Spinal cord (tissue), 10 donors: ENCODE results near the gene USP35. TPM values are rescaled to one million over a fixed set of nuclear protein-coding genes. Genes with fewer than 3 reads are reported as not detected.

Source experiments
- DNase-seq, 6 donors: peaks; one replicate each; pipeline versions ENCODE4 v3.0.0 to v3.0.0-alpha.2; 2013 to 2015; ENCODE audit warnings: low spot score in 6 of 6, low read depth in 4 of 6
- H3K27ac ChIP-seq: one replicate; pipeline ENCODE4 v1.5.1; 2013; ENCODE audit warnings: low read depth, low read length, control low read depth
- H3K27me3 ChIP-seq: one replicate; pipeline ENCODE4 v1.6.1; 2013; ENCODE audit warnings: low read length; ENCODE audit not compliant: control insufficient read depth, insufficient read depth
- H3K36me3 ChIP-seq: one replicate; pipeline ENCODE4 v1.6.1; 2013; ENCODE audit warnings: low read length; ENCODE audit not compliant: control insufficient read depth, insufficient read depth
- H3K4me1 ChIP-seq: one replicate; pipeline ENCODE4 v1.6.1; 2013; ENCODE audit warnings: low read length; ENCODE audit not compliant: control insufficient read depth, insufficient read depth
- H3K4me3 ChIP-seq: one replicate; pipeline ENCODE4 v1.5.1; 2013; ENCODE audit warnings: low read depth, low read length, control low read depth
- H3K9me3 ChIP-seq: one replicate; pipeline ENCODE4 v1.6.1; 2013; ENCODE audit warnings: low read length; ENCODE audit not compliant: control insufficient read depth, insufficient read depth
- WGBS: methylation state at CpG from one replicate; pipeline ENCODE4 v1.1.5; 2013; ENCODE audit warnings: missing lambda C conversion rate; ENCODE audit not compliant: insufficient coverage; 5-methylcytosine and 5-hydroxymethylcytosine counted together
- polyA plus RNA-seq, 2 donors: library from polyadenylated mRNA; unstranded; fragments of 120-200 nt; gene quantifications; one replicate each; pipeline ENCODE4 v1.2.1, GENCODE V29; 2013; ENCODE audit not compliant: insufficient read length in 2 of 2
- total RNA-seq, 2 donors: library from RNA; depleted of rRNA in 1 of 2; stranded (reverse); fragments of 120-200 nt in 1 of 2; fragments of >200 nt in 1 of 2; gene quantifications; one replicate each; pipeline versions ENCODE4 v1.2.3 to v1.2.4, GENCODE V29; 2013 to 2014
- donor health status: healthy.

USP35 gene
- total and polyA plus RNA-seq, 4 donors = 7.4 to 14.6 (median 11.2) TPM

DNA sequence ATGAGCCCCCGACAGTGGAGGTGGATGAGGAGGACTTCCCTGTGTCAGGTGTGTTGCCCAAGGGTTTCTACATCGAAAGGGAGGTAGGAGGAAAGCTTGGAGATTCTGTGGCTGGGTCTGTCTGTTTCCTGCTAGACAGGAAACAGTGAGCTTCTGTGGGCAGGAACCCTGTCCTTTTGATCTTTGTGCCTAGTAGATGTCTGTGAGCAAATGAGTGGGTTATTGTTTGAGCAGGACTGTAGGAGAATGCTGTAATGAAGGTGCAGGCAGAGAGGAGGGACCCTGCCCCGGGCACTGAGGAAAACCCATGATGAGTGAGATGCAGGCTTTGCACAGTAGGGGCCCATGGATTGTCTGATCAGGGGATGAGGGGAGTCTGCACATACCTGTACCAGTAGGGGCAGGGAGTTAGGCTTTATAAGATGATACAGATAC lies 14.0 kb downstream of the USP35 start:
- H3K9me3 ChIP-seq = no peaks in the 10 kb centered on the region
- H3K27ac ChIP-seq = no peak overlapping the region
- H3K4me1 ChIP-seq = no peaks in the 10 kb centered on the region
- DNase-seq = no peak
- H3K4me3 ChIP-seq = no peak overlapping the region
- no peaks in the 10 kb centered on the region for H3K27me3 ChIP-seq
- H3K36me3 ChIP-seq = peaks cover 52% of the 10 kb centered on the region
- WGBS = 90% methylated on average over 3 of the region's 3 CpGs

DNA sequence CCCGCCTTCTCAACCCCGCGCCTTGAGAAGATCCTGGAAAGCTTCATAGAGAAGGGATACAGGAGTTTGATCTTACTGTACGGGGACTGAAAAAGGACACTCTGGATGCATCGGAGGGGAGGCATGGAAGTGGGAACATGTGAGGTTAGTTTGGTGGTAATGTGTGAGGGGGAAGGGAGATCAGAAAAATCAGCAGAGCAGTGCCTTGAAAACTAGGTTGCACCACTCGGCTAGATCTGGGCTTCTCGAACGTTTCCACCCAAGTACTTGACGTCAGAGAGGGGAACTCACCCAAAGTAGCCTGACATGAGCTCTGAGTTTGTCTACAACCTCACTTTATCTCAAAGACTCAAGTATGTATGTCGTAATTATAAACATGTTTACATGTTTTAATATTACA lies 14.5 kb downstream of the USP35 start:
- Histone ChIP-seq H3K36me3 (peaks cover 51% of the 10 kb centered on the region), H3K9me3 (no peaks in the 10 kb centered on the region), H3K4me1 (no peaks in the 10 kb centered on the region), H3K4me3 (no peak overlapping the region), H3K27me3 (no peaks in the 10 kb centered on the region), H3K27ac (no peak overlapping the region)
- WGBS = 96% methylated on average over 9 of the region's 10 CpGs
- DNase-seq = no peak

DNA sequence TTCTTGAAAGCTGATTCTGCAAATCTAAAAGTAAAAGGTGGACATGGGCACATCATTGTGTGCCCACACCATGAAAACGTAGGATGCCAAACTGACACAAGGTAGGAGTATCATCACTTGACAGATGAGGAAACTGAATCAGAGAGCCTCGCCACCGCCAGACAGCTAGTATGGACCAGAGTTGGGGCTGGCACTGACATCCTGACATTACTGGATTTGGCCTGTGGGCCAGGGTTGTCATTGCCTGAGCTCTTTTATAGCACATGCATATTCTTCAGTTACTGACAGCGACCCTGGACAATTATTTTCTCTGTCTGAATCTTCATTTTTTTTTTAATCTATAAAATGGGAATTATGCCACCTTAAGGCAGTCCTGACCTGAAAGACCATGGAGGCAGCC lies 16.5 kb downstream of the USP35 start:
- Histone ChIP-seq H3K27ac (no peak overlapping the region), H3K4me1 (no peaks in the 10 kb centered on the region), H3K27me3 (no peaks in the 10 kb centered on the region), H3K36me3 (peaks cover 54% of the 10 kb centered on the region), H3K9me3 (no peaks in the 10 kb centered on the region), H3K4me3 (no peak overlapping the region)
- DNase-seq = no peak
- WGBS = 94% methylated on average over 3 of the region's 4 CpGs

DNA sequence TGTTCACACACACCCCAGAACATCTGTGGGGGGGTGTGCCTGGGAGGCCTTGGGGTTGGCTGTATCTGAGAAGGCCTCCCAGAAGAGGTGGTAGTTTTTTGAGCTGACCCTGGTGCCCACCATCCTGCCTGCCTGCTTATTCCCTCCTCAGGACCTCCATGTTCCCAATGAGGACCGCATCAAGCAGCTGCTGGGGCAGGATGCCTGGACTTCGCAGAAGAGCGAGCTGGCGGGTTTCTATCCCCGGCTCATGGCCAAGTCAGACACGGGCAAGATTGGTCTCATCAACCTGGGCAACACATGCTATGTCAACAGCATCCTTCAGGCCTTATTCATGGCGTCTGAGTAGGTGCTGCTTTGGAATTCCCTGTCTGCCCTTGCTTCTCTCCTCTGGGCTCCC lies 17.0 kb downstream of the USP35 start:
- H3K27me3 ChIP-seq = no peaks in the 10 kb centered on the region
- no peak for DNase-seq
- H3K4me3 ChIP-seq = no peak overlapping the region
- H3K27ac ChIP-seq = no peak overlapping the region
- no peaks in the 10 kb centered on the region for H3K4me1 ChIP-seq
- 91% methylated on average over 4 of the region's 7 CpGs for WGBS
- no peaks in the 10 kb centered on the region for H3K9me3 ChIP-seq
- peaks cover 54% of the 10 kb centered on the region for H3K36me3 ChIP-seq

DNA sequence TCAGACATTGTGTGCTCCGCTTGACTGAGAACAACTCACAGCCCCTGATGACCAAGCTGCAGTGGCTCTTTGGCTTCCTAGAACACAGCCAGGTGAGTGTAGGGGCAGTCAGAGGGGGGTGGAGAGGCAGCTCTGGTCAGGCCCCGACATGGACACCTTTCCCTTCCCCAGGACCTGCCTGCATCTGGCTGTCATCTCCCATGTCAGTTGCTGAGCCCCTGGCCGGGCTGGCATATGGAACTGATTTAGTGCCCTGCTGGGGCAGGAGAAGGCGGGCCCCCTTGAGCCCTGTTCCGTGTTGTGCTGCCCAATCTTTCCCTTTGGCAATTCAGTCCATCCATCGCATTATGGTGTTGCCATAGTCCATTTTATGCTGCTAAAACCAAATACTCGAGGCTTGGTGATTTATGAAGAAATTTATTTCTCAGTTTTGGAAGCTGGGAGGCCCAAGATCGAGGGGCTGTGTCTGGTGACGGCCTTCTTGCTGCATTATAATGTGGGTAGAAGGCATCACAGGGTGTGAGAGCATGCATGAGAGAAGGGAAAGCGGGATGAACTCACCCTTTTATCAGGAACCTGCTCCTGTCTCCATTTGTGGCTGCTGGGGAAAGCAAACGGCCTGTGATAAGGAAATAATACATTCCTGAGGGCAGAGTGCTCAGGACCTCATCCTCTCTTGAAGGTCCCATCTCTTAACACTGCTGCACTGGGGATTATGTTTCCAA lies 19.0 kb downstream of the USP35 start:
- Histone ChIP-seq H3K4me3 (no peak overlapping the region), H3K36me3 (peaks cover 53% of the 10 kb centered on the region), H3K27ac (no peak overlapping the region), H3K27me3 (no peaks in the 10 kb centered on the region), H3K9me3 (no peaks in the 10 kb centered on the region), H3K4me1 (peaks cover 1% of the 10 kb centered on the region)
- no peak for DNase-seq
- WGBS = 73% methylated on average over 9 of the region's 11 CpGs

DNA sequence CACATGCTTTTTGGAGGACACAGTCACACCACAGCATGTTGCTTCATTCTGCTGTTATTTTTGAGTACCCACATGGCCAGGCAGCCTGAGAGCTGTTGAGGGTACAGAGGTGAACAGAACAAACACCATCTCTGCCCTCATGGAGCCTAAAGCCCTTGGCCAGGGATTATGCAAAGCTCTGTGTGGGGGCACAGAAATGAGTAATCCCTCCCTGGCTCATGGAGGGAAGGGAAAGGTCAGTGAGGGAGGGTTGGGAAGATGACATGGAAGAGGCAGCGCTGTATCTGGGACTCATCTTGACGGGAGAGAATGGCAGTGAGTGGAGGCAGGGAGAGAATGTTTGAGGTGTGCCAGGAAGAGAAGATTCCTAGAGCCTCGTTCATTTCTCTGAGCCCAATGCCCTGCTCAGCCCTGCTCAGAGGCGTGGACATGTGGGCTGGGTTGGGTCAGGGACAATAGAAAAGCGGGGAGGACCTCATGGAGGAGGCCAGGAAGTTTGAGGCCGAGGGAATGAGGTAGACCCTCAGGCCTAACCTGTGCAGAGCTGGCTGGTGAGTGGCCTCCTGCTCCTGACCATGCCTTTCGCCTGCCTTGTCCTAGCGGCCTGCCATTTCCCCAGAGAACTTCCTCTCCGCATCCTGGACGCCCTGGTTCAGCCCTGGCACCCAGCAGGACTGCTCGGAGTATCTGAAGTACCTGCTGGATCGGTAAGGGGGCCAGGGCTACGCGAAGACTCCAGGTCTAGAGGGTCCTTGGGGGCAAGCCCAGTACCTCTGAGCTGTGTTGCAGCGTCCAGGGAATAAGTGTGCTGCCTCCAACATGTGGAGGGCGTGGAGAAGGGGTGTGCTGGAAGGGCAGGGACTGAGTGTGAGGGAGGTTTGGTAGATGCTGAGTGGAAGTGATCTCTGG lies 19.8 kb downstream of the USP35 start:
- Histone ChIP-seq H3K27me3 (no peaks in the 10 kb centered on the region), H3K27ac (no peak overlapping the region), H3K9me3 (no peaks in the 10 kb centered on the region), H3K4me1 (peaks cover 7% of the 10 kb centered on the region), H3K36me3 (peaks cover 58% of the 10 kb centered on the region), H3K4me3 (no peak overlapping the region)
- 89% methylated on average over 16 of the region's 16 CpGs for WGBS
- no peak for DNase-seq

DNA sequence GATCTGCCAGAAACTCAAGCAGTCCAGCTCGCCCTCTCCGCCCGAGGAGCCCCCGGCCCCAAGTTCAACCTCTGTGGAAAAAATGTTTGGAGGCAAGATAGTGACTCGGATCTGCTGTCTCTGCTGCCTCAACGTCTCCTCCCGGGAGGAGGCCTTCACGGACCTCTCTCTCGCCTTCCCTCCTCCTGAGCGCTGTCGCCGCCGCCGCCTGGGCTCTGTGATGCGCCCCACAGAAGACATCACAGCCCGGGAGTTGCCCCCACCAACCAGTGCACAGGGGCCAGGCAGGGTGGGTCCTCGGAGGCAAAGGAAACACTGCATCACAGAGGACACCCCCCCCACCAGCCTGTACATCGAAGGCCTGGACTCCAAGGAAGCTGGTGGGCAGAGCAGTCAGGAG lies 20.8 kb downstream of the USP35 start:
- WGBS = 93% methylated on average over 16 of the region's 18 CpGs
- DNase-seq = no peak
- Histone ChIP-seq H3K4me1 (peaks cover 10% of the 10 kb centered on the region), H3K27me3 (no peaks in the 10 kb centered on the region), H3K9me3 (no peaks in the 10 kb centered on the region), H3K27ac (no peak overlapping the region), H3K36me3 (peaks cover 68% of the 10 kb centered on the region), H3K4me3 (no peak overlapping the region)

DNA sequence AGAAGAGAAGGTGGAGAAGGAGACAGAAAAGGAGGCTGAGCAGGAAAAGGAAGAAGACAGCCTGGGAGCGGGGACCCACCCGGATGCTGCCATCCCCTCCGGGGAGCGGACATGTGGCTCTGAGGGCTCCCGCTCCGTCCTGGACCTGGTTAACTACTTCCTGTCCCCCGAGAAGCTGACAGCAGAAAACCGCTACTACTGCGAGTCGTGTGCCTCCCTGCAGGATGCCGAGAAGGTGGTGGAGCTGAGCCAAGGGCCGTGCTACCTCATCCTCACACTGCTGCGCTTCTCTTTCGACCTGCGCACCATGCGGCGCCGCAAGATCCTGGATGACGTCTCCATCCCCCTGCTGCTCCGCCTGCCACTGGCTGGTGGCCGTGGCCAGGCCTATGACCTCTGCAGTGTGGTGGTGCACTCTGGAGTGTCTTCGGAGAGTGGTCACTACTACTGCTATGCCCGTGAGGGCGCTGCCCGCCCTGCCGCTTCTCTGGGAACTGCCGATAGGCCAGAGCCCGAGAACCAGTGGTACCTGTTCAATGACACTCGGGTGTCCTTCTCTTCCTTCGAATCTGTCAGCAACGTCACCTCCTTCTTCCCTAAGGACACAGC lies 21.4 kb downstream of the USP35 start:
- no peak for DNase-seq
- Histone ChIP-seq H3K27me3 (no peaks in the 10 kb centered on the region), H3K36me3 (peaks cover 71% of the 10 kb centered on the region), H3K27ac (no peak overlapping the region), H3K4me1 (peaks cover 10% of the 10 kb centered on the region), H3K9me3 (no peaks in the 10 kb centered on the region), H3K4me3 (no peak overlapping the region)
- WGBS = 91% methylated on average over 30 of the region's 31 CpGs

DNA sequence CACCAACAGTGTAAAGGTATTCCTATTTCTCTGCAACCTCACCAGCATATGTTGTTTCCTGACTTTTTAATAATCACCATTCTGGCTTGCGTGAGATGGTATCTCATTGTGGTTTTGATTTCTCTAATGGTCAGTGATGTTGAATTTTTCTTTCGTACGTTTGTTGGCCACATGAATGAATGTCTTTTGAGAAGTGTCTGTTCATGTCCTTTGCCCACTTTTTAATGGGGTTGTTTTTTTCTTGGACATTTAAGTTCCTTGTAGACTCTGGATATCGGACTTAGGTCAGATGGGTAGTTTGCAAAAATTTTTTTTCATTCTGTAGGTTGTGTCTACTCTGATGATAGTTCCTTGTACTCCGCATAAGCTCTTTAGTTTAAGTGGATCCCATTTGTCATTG lies 22.8 kb downstream of the USP35 start:
- Histone ChIP-seq H3K27ac (no peak overlapping the region), H3K4me3 (no peak overlapping the region), H3K27me3 (no peaks in the 10 kb centered on the region), H3K4me1 (peaks cover 10% of the 10 kb centered on the region), H3K9me3 (no peaks in the 10 kb centered on the region), H3K36me3 (peaks cover 76% of the 10 kb centered on the region)
- no peak for DNase-seq
- 95% methylated on average over 2 of the region's 5 CpGs for WGBS
